ENCODE results near the gene CCNA2.

DNA sequence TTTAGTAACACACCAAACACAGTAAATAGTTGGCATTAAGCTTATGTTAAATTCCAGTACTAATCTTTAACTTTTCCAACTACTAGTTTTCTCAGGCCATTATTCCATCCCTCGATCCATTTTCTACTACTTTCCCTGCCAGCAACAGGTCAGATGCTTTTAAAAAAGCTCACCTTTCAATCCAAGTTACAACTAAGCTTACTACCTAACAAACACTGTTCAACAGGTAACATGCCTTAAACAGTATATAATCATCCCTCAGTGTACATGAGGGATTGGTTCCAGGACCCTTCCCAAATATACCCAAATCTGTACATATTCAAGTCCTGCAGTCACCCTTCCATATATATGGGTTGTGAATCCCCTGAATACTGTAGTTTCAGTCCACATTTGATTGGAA, 5.5 kb downstream of the CCNA2 start:
- TF ChIP-seq CTCF (IDR thresholded peaks at IDR 0.05; ENCODE audit: insufficient read depth, low read depth, low read length) (no peak), EZH2 (IDR thresholded peaks at IDR 0.05; ENCODE audit: insufficient read depth, low read length) (no peak)
